Endothelial cell of umbilical vein (primary cell): ENCODE measurements around the gene PXN.

Source experiments
- EZH2 ChIP-seq: IDR thresholded peaks from 2 replicates; pipeline ENCODE4 v1.6.1; 2012; ENCODE audit warnings: borderline replicate concordance, low read depth, mild to moderate bottlenecking, moderate library complexity, low read length, inconsistent platforms; ENCODE audit not compliant: severe bottlenecking
- GATA2 ChIP-seq: IDR thresholded peaks from 2 replicates; pipeline ENCODE4 v1.7.0; 2011; ENCODE audit warnings: low read depth, mild to moderate bottlenecking, moderate library complexity, mixed read lengths, low read length; ENCODE audit not compliant: insufficient read length, insufficient read depth
- JUN ChIP-seq: IDR thresholded peaks from 2 replicates; pipeline ENCODE4 v1.6.1; 2011; ENCODE audit warnings: borderline replicate concordance, low read depth; ENCODE audit not compliant: insufficient read length, insufficient read depth
- MYC ChIP-seq: IDR thresholded peaks from one replicate; pipeline ENCODE4 v1.6.1; 2011; ENCODE audit warnings: mild to moderate bottlenecking, low read depth, low read length
- POLR2A ChIP-seq: IDR thresholded peaks from 2 replicates; pipeline ENCODE4 v1.6.1; 2012; ENCODE audit warnings: low read depth, mild to moderate bottlenecking, control low read depth, low read length
- POLR2AphosphoS5 ChIP-seq: IDR thresholded peaks from 2 replicates; pipeline ENCODE4 v1.6.1; 2012; ENCODE audit warnings: low read depth, mild to moderate bottlenecking, control low read depth, low read length, moderate library complexity; ENCODE audit not compliant: insufficient read depth
- TF ChIP-seq, protein P1 (sequence below), 2 donors: IDR thresholded peaks; 1 replicate in 1 of 2; 2 replicates in 1 of 2; pipeline ENCODE4 v1.5.1; 2011; ENCODE audit warnings: low read length in 2 of 2, mild to moderate bottlenecking in 2 of 2, moderate library complexity in 2 of 2, control low read depth in 1 of 2, inconsistent platforms in 1 of 2, low read depth in 1 of 2; ENCODE audit not compliant: insufficient read depth in 1 of 2; ENCODE audit errors: extremely low read depth in 1 of 2
- TF ChIP-seq, protein P2 (sequence below): IDR thresholded peaks from 2 replicates; pipeline ENCODE4 v1.6.1; 2011; ENCODE audit not compliant: insufficient read depth, insufficient read length

DNA sequence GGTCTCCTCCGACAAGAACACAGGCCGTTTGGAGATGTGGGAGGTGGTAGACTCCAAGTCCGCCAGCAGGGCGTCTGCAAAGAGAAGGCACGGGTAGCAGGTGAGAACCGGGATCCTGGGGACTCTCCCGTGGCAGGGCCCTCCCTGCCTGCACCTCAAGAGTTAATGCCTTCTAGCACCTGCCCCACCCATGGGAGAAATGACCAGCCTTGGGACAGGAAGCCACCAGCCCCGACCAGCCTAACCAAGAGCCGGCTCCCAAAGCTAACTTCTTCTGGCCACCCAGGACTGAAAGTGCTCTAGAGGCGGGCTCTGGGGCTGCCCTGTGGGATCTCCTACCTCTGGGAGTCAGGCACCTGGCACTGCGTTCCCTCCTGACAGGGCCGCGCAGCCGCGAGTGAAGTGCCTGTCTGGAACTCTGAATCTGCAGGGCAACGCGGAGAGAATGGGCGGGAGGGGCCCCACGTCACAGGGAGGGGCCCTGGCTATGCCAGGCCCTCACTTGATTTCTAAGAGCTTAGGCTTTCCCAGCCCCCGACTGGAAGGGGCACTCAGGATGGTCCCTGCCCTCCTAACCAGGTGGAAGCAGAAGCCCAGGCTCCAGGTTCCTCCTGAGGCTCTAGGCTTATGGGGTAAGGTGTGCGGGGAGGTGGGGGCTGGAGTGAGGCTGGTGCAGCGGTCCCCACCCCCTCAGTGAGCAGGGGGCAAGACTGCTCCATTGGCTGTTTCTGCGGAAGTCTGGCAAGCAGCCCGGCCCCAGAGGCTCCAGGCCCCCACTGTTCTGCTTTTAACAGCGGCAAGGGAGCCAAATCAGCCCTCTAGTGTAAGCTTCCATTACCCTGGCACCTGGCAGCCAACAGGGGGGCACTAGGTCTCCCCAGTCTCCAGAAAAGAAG lies 41.0 kb downstream of the PXN start:
- TF ChIP-seq, protein P1, sequence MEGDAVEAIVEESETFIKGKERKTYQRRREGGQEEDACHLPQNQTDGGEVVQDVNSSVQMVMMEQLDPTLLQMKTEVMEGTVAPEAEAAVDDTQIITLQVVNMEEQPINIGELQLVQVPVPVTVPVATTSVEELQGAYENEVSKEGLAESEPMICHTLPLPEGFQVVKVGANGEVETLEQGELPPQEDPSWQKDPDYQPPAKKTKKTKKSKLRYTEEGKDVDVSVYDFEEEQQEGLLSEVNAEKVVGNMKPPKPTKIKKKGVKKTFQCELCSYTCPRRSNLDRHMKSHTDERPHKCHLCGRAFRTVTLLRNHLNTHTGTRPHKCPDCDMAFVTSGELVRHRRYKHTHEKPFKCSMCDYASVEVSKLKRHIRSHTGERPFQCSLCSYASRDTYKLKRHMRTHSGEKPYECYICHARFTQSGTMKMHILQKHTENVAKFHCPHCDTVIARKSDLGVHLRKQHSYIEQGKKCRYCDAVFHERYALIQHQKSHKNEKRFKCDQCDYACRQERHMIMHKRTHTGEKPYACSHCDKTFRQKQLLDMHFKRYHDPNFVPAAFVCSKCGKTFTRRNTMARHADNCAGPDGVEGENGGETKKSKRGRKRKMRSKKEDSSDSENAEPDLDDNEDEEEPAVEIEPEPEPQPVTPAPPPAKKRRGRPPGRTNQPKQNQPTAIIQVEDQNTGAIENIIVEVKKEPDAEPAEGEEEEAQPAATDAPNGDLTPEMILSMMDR (IDR thresholded peaks at IDR 0.05; ENCODE audit: extremely low read depth in 1 of 2, insufficient read depth in 1 of 2, low read depth in 1 of 2, low read length in 2 of 2), result no peak
- TF ChIP-seq EZH2 (no peak), JUN (no peak), POLR2AphosphoS5 (peak; percentile 37), POLR2A (no peak), GATA2 (no peak), MYC (no peak)
- TF ChIP-seq, protein P2, sequence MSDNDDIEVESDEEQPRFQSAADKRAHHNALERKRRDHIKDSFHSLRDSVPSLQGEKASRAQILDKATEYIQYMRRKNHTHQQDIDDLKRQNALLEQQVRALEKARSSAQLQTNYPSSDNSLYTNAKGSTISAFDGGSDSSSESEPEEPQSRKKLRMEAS, result no peak
